ENCODE results near the gene CRLF1.

Gene CRLF1, protein sequence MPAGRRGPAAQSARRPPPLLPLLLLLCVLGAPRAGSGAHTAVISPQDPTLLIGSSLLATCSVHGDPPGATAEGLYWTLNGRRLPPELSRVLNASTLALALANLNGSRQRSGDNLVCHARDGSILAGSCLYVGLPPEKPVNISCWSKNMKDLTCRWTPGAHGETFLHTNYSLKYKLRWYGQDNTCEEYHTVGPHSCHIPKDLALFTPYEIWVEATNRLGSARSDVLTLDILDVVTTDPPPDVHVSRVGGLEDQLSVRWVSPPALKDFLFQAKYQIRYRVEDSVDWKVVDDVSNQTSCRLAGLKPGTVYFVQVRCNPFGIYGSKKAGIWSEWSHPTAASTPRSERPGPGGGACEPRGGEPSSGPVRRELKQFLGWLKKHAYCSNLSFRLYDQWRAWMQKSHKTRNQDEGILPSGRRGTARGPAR

DNA sequence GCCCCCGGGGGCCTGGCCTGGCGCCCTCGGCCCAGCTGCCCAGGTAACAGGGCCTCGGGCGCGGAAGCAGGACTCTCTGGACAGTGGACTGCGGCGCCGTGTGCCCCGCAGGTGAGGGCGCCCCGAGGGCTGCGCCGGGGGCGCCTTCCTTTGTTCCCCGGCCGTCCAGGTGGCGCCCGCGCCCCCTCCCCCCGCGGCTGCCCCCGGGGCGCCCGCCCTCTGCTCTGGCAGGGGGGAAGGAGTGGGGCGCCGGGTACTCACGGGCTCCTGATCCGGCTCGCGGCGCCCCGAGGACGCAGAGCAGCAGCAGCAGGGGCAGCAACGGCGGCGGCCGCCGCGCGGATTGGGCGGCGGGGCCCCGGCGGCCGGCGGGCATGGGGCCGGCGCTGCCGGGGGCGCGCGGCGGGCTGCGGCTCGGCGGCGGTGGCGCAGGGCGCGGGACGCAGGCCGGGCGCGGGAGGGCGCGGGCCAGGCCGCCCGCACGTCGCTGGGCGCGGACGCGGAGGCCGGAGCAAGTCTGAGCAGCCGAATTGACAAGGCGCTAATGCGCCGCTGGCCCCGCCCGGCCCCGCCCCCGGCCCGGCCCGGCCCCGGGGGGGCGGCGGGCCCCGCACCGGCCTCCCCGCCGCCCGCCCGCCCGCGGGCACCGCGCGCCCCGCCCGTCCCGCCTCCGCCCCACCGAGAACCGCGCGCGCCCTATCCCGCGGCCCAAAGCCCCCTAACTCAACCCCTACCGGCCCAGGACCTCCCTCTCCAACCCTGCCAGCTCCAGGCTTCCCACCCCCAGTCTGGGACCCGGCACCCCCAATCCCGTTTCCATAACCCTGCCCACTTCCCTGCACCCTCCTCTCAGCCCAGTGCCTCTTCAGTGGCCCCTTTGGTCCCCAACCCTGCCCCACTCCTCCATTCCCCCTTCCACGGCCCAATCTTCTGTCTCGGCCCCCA lies at the start of gene CRLF1:
CRLF1 (minus strand) TSS at position 519 of the 945 bp plus-strand sequence; CDS start at position 376, 143 bp downstream.
- DNase-seq (ENCODE audit: low spot score): no peak

DNA sequence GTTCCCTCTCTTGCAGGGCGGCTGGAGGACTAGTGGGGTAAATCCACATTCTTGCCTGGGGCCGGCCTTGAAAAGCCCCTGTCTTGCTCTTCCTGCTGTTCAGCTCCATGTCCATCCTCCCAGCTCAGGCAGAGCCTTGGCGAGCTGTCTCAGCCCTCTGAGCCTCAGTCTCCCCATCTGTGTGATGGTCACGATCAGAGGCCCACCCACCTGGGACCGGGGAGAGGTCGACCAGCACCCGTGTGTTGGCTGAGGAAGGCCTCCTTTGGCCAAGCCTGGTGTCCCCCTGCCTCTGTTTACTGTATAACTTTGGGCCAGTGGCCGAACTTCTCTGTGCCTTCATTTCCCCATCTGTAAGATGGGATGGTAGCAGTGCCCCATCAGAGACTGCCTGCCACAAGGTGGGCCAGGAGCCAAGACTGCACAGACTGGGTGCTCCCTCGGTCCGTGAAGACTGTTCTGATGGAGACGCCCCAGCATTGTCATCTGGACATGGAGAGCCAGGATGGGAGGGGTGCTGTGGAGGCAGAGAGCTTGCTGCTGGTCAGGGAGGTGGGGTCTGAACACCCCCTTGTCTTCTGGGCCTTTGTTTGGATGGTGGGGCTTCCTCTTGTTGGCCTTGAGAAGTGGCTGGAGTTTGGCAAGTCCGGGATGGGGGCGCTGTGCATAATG lies 48.7 kb upstream of the CRLF1 start:
- DNase-seq (ENCODE audit: low spot score): no peak

DNA sequence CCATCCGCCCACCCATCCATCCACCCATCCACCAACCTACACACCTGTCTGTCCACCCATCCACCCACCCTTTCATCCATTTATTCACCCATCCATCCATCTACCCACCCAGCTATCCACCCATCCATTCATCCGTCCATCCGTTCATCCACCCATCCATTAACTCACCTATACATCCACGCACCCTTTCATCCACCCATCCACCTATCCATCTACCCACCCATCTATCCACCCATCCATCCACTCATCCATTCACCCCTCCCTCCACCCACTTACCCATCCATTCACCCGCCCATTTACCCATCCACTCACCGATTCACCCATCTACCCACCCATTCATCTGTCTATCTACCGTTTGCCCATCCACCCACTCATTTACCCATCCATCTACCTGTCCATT lies 47.9 kb upstream of the CRLF1 start:
- DNase-seq (ENCODE audit: low spot score): no peak

DNA sequence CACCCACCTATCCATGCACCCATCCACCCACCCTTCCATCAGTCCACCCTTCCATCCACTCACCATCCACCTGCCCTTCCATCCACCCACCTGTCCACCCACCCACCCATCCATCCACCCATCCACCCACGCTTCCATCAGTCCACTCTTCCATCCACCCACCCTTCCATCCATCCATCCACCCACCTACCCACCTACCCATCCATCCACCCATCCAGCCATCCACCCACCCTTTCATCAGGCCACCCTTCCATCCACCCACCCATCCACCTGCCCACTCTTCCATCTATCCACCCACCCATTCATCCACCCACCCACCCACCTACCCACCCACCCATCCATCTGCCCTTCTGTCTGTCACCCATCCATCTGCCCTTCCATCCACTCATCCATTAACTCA lies 47.3 kb upstream of the CRLF1 start:
- no peak for DNase-seq (ENCODE audit: low spot score)

DNA sequence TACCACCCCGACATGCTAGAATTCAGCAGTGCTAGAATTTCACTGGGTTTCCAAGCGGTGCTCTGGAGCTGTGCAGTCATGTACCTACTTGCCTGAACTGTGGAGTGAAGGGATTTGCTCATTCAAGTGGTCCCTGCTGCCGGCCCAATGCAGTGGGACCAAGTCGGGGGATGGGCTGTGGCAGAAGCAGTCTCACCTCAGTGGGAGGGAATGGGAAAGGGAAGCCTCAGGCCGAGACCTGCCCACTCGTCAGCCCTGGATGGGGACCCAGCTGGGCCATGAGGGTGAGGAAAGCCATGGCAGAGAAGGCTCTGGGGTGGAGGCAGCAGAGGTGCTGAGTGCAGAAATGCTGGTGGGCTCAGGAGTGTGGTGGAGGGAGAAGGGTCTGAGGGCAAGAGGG lies 45.1 kb upstream of the CRLF1 start:
- no peak for DNase-seq (ENCODE audit: low spot score)

DNA sequence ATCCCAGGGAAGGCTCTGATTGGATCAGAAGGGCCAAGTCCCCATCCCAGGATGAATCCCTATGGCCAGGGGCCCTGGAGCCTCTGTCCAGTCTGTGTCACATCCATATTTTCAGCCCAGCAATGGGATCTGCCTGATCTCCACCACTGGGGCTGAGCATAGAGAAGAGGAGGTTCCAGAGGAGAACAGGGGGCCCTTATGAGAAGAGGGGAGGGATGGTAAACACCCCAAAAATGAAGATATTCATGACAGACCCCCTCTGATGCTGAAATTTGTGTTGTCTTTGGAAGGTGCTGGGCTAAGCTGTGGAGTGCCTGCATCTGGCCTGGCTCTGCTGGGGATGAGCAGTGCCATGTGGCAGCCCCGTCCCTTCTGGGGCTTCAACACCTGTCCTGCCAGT lies 44.7 kb upstream of the CRLF1 start:
- DNase-seq (ENCODE audit: low spot score): no peak

DNA sequence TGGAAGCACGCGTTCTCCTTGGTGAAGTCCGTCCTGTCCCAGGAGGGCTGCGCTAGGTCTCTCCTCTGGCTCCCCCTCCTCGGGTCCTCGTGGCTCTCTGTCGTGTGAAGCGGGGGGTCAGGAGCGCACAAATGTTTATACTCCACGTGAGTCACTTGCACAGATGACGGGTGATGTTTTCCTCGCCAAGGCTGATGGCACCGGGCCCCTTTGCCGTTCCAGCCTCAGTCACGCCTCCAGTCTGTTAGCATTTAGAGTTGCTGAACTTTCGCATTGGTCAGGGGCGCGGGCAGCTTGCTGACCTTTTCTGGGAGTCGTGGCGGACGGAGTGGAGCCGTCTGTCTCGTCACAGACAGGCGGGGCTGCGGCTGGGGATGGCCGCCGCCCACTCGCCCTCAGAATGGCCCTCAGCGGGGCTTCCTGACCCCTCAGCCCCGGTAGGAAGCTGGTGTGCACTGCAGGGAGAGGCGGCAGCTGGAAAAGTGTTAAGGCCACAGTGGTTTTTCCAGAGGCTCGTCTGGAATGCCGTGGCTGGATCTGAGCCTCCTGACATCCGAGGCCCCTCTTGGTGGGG lies 44.0 kb upstream of the CRLF1 start:
- no peak for DNase-seq (ENCODE audit: low spot score)

DNA sequence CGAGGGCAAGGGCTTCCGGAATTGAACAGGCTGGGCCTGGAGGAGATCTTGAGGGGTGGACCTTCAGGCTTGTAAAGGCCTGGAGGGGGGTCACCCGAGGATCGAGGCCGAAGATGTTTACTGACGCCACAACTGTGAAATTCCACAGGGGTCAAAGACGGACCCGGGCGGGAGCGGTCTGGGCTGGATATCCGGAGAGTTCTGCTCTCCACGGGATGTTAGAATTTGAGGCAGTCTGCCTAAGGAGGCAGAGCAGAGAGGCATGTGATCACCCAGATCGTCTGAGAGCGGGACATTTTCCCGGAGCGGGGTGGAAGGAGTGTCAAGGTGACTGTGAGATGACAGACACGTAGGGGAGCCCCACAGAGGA lies 43.4 kb upstream of the CRLF1 start:
- no peak for DNase-seq (ENCODE audit: low spot score)

DNA sequence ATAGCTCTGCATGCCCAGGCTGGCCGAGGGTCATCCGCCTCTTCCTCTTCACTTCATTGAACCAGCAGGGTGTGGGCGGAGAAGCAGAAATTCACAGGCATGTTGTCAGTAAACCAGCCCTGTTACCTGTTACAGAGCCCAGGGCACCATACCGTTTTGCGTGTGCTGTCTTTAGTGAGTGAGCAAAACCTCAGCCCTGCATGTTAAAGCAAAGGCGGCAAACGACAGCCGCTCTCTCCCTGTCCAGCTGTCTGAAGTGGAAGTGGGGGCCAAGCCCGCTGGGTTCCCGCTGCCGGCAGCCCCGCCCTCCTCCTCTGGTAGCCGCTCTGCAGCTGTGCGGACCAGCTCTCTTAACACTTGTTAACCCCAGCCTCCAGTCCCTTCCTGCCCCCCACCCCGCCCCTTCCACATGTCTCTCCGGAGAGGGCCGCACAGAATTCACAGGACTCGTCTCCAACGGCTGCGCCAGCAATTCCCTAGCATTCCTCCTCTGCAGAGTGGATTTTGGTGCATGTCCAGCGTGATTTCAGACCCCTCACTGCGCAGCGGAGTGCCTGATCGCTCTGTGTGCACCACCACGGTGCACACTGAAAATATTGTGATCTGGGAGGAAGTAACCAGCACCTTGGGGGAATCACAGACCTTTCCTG lies 42.9 kb upstream of the CRLF1 start:
- no peak for DNase-seq (ENCODE audit: low spot score)

DNA sequence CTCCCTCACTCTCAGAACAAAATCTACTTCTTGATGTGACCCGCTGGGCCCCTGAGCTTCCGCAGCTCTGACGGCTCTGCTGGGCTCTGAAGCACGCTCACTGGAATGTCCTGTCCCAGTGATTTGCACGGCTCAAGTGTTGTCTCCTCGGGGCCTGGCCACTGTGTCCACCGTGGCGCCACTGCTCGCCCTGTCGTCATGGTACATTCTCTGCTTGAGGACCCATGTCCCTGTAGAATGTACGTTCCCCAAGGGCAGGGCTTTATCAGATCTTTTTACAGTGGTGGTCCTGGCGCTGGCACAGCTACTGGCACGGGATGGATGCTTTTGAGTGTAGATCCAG lies 42.3 kb upstream of the CRLF1 start:
- no peak for DNase-seq (ENCODE audit: low spot score)

DNA sequence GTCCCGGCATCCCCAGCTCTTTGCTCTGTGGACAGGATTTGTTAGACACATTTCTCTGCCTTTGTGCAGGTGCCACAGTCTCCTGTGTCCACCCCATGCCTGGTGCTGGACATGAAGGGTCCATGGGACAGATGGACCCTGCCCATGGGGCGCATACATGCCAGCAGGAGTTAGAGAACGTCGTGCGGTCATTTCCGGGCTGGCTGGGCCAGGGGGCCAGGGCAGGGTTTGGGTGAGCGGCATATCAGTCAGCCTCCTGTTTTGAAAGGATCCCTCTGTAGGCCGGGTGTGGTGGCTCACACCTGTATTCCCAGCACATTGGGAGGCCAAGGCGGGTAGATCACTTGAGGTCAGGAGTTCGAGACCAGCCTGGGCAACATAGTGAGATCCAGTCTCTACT lies 41.2 kb upstream of the CRLF1 start:
- no peak for DNase-seq (ENCODE audit: low spot score)

DNA sequence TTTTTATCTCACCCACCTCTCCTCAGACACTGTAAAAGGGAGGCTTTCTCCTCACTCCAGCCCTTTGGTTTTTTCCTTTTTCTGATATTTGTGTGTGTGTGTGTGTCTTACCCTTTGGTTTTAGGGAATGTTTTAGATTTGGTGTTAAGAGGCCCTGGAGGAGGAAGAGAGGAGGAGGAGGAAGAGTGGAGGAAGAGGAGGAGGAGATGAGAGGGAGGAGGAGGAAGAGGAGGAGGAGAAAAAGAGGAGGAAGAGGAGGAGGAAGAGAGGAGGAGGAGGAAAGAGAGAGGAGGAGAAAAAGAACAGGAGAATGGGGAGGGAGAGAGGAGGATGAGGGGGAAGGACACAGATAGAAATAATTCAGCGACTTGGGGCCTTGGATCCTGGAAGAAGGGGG lies 40.8 kb upstream of the CRLF1 start:
- no peak for DNase-seq (ENCODE audit: low spot score)

DNA sequence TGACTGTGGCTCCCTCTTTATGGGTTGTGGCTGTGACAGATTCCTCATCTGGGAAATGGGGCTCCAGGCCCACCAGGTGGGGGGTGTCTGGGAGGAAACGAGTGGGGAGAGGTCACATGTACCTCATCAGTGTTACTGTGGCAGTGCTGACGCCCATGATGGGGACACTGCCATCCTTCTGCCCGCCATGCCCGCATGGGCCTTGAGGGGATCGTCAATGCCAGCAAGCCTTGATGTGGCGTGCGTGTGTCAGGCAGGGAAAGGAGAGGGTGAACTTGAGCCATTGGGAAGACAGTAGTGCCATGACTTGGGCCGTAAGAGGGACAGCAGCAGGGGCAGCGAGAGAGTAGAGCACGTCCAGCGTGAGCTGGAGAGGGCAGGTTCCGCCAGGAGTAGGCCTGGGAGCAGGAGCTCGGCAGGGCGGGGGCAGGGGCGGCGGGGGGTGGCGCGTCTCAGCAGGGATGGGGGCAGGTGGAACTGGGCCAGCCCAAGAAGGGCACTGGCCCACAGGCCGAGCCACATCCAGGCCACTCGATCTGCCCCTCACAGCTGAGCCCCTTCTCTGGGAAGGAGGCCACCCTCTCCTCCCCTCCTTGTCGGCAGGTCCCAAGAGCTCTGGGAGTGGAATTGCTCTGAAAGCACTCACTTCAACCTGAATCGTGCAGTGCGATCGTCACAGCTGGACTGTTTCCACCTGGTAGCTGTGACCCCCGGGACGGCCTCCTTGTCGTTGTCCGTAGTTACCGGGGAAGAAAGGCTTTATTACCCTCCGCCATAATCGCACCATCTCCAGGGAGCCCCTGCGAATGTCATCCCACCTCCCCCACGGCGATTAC lies 40.2 kb upstream of the CRLF1 start:
- no peak for DNase-seq (ENCODE audit: low spot score)

DNA sequence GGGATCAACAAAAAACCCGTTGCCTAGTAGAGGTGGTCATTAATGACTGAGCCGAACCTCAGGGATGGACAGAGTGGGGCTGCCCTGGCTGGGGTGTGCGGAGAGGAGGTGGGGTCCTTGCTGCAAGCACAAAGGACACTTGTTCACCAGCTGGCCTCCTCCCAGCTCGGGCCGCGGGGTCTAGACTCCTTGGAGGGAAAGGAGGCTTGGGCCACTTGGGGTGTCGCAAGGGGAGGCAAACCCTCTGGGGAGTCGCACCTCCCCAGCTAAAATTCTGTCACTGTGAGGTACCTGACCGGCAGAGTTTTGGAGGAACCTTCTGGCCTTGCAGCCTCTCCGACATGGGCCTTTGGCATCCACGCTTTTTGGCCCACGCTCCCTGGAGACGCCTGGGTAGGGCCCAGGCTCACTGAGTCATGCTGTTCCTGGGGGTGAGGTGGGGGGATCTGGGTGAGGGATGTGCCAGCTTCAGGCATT lies 38.5 kb upstream of the CRLF1 start:
- DNase-seq (ENCODE audit: low spot score): no peak

DNA sequence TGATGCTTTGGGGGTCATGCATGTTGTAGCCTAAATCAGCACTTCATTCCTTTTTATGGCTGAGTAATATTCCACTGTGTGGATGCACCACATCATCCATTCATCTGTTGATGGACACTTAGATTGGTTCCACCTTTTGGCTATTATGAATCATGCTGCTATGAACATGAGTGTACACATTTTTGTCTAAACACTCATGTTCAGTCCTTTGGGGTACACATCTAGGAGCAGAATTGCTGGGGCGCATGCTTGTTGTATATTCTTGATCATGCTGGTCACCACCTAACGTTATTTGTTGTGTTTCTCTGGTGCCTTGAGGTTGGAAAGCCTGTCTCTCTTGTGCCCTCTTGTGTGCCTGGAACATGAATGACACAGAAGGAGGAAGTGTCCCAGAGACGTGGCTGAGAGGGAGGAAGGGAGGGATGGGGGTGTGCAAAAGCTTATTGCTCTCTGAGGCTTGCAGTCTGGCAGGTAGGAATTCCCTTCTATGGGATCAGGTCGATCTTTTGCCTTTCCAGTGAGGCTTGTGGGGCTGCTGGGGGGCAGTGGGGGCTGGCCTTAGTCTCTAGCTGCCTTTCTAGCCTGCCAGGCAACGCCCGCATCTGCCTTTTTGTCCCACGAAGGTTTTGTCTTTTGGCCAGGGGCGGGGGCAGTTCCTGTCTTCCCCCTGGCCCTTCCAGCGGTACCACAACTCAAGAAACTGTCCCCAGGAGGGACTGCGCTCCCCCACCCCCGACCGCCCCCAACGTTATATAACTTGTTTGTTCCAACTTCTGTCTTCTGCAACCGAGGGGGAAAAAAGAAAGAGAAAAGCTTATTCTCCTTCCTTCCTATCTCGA lies 37.8 kb upstream of the CRLF1 start:
- no peak for DNase-seq (ENCODE audit: low spot score)

DNA sequence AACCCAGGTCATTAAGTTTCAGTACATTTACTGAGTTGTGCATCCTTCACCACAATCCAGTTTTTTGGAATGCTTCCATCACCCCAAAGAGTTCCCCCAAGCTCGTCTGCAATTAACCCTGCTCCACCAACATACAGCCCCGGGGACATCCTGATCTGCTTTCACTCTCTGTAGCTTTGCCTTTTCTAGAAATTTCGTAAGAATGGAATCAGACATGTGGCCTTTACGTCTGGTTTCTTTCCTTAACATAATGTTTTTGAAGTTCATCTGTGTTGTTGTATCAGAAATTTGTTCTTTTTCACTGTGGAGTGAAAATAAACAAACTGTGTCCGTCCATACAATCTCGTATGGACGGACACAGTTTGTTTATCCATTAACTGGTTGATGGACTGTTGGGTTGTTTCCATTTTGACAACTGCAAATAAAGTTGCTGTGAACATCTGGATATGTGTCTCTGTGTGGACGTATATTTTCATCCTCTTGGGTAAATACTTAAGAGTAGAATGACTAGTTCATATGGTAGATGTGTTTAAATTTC lies 33.2 kb upstream of the CRLF1 start:
- DNase-seq (ENCODE audit: low spot score): no peak

DNA sequence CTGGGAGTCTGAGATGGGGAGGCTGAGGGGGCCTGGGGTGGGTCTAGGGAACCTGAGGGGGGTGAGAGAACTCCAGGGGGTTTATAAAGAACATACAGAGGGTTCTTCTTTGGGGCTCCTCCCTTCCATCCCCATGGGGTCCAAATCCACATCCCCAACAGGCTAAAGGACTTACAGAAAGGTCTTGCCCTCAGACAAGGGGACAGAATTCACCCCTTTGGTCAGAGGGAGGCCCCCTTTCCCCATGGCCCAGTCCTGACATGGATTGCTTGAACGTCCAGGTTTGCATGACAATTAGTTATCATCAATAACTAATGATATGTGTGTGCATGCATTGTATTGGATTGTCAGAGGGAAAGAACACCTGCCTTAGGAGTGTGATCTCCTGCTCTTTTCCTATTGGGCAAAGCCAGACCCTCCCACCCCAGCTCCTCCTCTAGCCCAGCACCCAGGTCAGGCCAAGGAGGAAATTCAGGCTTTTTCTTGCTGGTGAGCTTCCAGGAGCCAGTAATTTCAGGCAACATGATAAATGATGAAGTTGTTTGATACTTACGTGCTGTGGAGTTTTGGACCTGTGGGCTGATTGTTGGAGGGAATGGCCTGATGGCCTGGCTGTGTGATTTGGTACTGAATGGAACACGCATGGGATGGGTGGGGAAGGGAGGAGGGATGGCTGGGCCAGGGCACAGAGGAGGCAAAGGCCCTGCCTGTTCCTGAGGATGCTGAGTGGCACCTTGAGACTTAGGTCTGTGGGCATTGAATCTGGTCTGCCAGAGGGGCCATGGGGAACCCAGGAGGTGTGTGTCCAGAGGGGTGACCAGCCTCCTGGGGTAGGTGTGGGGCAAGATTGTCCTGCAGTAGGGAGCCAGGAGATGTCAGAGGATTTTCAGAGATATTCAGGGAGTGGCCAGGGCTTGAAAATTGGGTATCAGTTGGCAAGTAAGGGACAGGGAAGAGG lies 31.4 kb upstream of the CRLF1 start:
- no peak for DNase-seq (ENCODE audit: low spot score)

DNA sequence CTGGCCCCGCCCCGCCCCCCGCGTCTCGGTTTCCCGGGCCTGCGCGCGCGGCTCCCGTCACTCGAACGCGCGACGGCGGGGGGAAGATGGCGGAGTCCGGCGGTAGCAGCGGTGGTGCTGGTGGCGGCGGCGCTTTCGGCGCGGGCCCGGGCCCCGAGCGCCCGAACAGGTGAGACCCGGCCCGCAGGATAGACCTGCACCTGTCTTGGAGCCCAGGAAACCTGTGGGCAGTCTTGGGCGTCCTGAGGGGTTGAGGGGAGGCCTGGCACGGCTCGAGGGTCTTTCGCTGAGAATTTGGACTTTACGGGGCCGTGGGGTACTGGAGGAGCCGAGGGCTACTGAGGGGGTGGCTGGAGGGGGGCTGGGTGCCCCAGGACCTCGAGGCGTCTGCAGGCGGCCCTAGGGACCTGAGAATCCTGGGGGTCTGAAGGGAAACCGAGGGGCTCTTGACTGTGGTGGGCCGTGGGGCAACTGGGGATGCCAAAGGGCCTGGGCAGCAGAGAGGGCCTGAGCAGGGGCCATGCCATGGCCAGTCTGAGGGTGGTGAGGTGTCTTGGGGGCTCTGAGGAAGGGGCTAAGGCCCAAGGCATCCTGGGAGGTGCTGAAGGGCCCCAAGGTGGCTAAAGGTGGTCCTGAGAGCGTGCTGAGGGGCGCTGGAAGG lies 30.5 kb upstream of the CRLF1 start, which contains the start of gene KLHL26:
KLHL26 (plus strand) TSS at position 60 of the 661 bp plus-strand sequence; CDS start at position 87, 27 bp downstream.
- DNase-seq (ENCODE audit: low spot score): no peak
